Measurements from ENCODE around the gene TRIM31.

DNA sequence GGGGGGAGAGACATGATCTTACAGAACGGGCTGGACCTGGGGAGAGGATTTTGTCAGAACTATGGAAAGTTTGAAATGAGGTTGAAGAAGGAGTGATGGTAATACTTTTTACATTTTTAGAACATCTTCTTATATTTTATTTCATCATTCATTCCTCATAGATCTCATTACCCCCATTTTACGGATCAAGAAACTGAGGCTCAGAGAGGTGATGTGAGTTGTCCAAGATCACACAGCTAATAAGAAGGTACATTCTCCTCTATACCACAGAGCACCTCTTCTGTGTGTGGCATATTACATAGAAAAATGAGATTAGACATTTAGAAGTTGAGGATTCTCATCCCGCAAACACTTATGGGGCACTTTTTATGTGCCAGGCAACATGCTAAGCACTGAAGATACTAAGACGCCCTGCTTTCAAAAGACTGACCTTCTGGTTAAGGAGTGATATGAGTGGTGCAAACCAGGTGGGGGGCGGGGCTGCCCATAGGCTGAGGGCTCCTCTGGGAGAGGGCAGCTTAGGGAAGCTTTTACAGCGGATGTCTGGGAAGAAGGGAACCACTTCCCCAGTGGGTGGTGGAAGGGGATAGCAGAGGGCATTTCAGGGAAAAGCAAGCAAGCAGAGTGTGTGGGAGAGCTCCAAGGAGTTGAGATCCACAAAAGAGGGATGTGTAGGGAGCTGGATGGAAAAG, 19.9 kb downstream of the TRIM31 start:
- TF ChIP-seq GATA3 (IDR thresholded peaks at IDR 0.05; ENCODE audit: low read depth, low read length): no peak
- no peak for TF ChIP-seq GATA2 (IDR thresholded peaks at IDR 0.05; ENCODE audit: low read depth, low read length)

Data from SH-SY5Y (cell line).